GM12872 (cell line): ENCODE data around the gene PTPRN2.

Source experiments
- TF ChIP-seq, protein P1 (sequence below): IDR thresholded peaks from 3 replicates; pipeline ENCODE4 v1.5.1; 2011; ENCODE audit warnings: low read depth, mild to moderate bottlenecking, low read length, moderate library complexity; ENCODE audit not compliant: insufficient read depth

Gene PTPRN2

DNA sequence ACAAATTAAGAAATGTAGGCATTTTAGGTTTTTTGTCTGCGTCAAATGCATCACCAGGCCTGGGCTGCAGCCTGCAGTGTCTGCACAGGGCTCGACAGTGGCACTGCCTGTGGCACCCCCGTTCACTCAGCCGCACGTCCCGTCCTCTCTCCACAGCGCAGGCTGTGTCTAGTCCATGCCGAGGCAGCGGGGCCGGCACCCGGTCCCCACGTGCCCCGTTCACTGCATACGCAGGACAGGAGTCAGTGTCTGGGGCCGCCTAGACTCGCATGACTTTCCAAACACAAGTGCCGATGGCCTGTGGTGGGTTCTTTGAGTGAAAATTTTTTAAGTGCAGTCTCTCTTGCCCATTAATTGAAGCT lies 446.4 kb downstream of the PTPRN2 start:
- TF ChIP-seq, protein P1, sequence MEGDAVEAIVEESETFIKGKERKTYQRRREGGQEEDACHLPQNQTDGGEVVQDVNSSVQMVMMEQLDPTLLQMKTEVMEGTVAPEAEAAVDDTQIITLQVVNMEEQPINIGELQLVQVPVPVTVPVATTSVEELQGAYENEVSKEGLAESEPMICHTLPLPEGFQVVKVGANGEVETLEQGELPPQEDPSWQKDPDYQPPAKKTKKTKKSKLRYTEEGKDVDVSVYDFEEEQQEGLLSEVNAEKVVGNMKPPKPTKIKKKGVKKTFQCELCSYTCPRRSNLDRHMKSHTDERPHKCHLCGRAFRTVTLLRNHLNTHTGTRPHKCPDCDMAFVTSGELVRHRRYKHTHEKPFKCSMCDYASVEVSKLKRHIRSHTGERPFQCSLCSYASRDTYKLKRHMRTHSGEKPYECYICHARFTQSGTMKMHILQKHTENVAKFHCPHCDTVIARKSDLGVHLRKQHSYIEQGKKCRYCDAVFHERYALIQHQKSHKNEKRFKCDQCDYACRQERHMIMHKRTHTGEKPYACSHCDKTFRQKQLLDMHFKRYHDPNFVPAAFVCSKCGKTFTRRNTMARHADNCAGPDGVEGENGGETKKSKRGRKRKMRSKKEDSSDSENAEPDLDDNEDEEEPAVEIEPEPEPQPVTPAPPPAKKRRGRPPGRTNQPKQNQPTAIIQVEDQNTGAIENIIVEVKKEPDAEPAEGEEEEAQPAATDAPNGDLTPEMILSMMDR, result no peak

DNA sequence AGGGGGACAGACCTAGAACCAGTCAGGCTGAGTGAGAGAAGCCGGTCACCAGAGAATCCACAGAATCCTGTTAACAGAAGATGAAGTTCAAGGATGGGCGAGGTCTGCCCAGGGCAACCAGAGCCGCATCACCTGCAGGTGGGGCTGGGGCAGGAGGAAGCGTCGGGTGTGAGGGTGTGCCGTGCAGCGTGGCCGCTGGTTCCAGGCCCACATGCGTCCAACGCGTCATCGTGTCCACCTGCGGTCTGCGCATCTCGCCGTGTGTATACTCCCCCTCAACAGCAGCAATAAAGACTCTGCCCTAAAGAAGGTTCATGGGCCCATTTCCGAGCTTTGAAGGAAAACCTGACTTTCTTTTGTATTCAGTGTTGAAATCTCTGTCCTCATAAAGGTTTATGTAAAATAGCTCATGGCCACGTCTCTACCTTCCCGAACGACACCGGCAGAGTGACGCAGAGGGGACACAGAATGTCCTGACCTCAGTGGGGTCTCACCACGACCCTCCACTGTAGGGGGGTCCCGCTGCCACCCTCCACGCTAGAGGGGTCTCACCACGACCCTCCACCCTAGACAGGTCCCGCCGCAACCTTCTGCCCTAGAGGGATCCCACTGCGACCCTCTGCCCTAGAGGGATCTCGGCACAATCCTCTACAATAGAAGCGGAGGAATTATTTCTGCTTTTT lies 446.9 kb downstream of the PTPRN2 start:
- TF ChIP-seq, protein P1, result no peak

DNA sequence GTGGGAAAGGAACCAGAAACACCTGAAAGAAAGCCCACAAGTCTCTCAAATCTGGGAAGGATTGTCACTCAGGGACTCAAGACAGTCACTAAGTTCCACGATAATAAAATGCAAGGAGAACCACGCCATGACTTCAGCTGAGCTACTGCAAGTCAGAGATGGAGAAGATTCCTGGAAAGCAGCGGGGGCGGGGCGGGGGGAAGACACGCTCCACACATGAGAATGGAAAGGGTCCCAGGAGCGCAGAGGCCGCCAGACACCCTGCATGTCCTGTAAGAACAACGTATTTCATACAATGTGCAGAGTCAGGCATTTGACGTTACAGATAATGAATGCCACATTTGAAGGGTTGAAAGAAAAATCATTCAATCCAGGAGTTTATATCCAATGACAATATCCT lies 448.1 kb downstream of the PTPRN2 start:
- TF ChIP-seq, protein P1, result no peak

DNA sequence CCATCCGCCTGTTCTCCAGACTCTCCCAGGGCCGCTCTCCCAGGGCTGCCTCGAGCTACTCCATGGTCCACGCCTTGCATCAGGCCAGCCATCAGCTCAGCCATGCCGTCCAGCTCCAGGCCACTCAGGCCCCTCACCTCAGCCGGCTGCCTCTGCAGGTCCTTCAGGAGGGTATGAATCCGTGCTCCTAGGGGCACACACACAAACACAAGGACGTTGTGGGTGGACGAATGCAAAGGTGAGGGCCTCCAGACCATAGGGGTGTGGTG lies 449.4 kb downstream of the PTPRN2 start:
- TF ChIP-seq, protein P1, result no peak

DNA sequence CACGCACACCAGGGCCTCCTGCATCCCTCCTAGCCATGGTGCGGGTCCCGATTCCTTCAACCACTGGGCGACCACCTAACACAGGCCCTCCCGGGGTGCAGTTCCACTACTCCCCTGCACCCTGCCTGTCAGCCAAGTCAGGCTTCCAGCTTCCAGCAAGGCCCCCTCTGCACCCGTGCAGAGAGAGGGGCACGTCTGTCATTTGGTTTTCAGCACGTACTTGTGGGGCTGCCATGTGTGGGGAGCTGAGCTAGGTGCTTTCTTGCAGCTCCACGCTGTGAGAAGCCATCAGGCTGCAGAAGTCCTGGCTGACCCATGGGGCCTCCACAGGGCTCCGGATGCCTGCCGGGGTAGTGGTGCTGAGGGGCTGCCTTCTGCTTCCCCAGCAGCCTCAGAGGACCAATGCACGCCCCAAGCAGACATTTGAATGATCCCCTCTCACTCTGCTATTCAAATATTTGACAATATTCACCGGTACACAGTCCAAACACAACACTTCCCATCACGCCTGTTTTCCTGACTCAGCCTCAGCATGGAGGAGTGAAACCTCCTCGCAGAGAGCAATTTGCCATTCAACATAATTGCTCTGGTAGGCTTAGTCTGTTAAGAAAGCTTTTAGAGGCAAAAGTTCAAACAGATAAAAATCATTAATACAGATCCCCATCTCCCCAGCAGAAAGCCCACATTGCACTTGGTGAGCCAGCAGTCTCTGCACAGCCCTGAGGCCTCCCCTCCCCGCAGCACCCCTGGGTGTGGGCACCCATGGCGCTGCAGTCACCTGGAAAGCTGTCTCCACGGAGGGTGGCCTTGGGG lies 449.9 kb downstream of the PTPRN2 start:
- TF ChIP-seq, protein P1, result no peak

DNA sequence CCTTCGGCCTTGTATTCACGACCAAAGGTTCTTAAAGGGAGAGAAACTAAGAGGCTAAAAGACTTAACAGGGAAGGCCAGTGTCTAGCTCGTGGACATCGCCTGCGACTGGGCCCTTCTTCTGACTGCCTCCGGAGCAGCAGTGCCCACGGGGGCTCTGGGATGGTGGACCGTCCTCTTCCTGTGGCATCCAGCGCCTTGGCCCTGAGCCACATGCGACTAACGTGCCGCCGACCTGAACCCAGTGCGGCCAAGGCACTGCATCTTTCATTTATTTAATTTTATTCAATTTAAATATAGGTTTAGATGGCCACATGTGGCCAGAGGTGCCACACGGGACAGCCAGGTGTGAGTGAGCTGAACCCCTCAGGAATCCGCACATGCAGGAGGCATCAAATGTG lies 451.7 kb downstream of the PTPRN2 start:
- TF ChIP-seq, protein P1, result no peak

DNA sequence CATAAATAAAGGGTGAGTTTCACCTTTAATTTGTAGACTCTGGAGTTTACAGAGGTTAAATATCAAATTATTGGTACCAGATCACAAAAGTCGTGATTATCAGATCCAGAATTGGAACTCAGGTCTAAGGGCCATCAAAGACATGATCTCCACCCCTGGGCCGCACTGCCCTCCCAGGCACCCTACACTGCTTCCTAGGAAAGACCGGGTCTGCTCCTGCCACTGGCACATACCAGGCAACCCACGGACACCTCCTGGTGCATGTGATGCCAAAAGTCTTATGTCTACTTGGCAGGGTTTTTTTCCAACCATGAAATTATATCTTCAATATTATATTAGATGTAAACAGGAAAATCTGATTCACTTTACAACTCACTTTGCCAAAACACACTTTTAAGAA lies 452.8 kb downstream of the PTPRN2 start:
- TF ChIP-seq, protein P1, result no peak
